Suppressor macrophage treated with lipopolysaccharide for 1 hour (primary cell): ENCODE results near the gene TRAF5.
A peak's percentile ranks its signal among the peaks of the same experiment; 100 is the strongest.

Experiments used
- DNase-seq, 3 donors: peaks; one replicate each; pipeline ENCODE4 v3.0.0-alpha.2; 2020 to 2022

The TRAF5 gene

GRCh38 chr1:211349741-211350140, 23.1 kb downstream of the TRAF5 start:
- no peak for DNase-seq

GRCh38 chr1:211352055-211352454, 25.4 kb downstream of the TRAF5 start:
- peak in 2 of 3 donors; percentile 19 to 22 for DNase-seq

GRCh38 chr1:211352465-211352864, 25.8 kb downstream of the TRAF5 start:
- DNase-seq = no peak

GRCh38 chr1:211352985-211353515, 26.4 kb downstream of the TRAF5 start:
- peak; percentile 53 to 71 (median 64) for DNase-seq

- no peak for DNase-seq
These were observed 27.1 kb downstream of the TRAF5 start for GRCh38 chr1:211353562-211354212.

GRCh38 chr1:211355873-211356272, 29.2 kb downstream of the TRAF5 start:
- no peak for DNase-seq

GRCh38 chr1:211356723-211357407, 30.2 kb downstream of the TRAF5 start:
- DNase-seq = peak; percentile 79 to 82 (median 80)

- no peak for DNase-seq
These were observed 32.1 kb downstream of the TRAF5 start for GRCh38 chr1:211358685-211359084.

- no peak for DNase-seq
These were observed 33.2 kb downstream of the TRAF5 start for GRCh38 chr1:211359876-211360275.

- no peak for DNase-seq
These were observed 34.6 kb downstream of the TRAF5 start for GRCh38 chr1:211361202-211361601.

GRCh38 chr1:211369640-211370039, 43.0 kb downstream of the TRAF5 start:
- DNase-seq = no peak

GRCh38 chr1:211370669-211371068, 44.0 kb downstream of the TRAF5 start:
- DNase-seq = no peak

GRCh38 chr1:211371406-211372105, 44.9 kb downstream of the TRAF5 start:
- no peak for DNase-seq

GRCh38 chr1:211372463-211372862, 45.8 kb downstream of the TRAF5 start:
- DNase-seq = no peak

GRCh38 chr1:211375146-211375818, 48.6 kb downstream of the TRAF5 start:
- peak in 1 of 3 donors; percentile 31 for DNase-seq

- DNase-seq = no peak
These were observed 49.3 kb downstream of the TRAF5 start for GRCh38 chr1:211375949-211376348.

GRCh38 chr1:211376807-211377470, 50.3 kb downstream of the TRAF5 start:
- peak; percentile 38 to 53 (median 39) for DNase-seq

GRCh38 chr1:211377539-211378450, 51.2 kb downstream of the TRAF5 start:
- peak; percentile 56 to 76 (median 72) for DNase-seq

- peak; percentile 66 to 83 (median 80) for DNase-seq
These were observed 52.2 kb downstream of the TRAF5 start for GRCh38 chr1:211378844-211379243.

GRCh38 chr1:211379446-211379845, 52.8 kb downstream of the TRAF5 start:
- no peak for DNase-seq

- no peak for DNase-seq
These were observed 55.0 kb downstream of the TRAF5 start for GRCh38 chr1:211381481-211382181.
